SU-DHL-6 (cell line): ENCODE results near the gene PNPLA7.

Experiments
- H2AFZ ChIP-seq: fragments of 200-600 bp; sonication (generic); 2 replicates; pipeline ENCODE4 v1.6.1; 2014; ENCODE audit warnings: low read depth, mild to moderate bottlenecking, moderate library complexity, mixed read lengths, antibody characterized with exemption, low read length; ENCODE audit not compliant: severe bottlenecking
- H3F3A ChIP-seq: fragments of 200-600 bp; shearing (Covaris generic); 2 replicates; pipeline ENCODE4 v1.6.0; 2016; ENCODE audit warnings: antibody characterized with exemption, mild to moderate bottlenecking; ENCODE audit not compliant: insufficient read depth
- H3K27ac ChIP-seq: fragments of 200-600 bp; sonication (generic); 2 replicates; pipeline ENCODE4 v1.5.1; 2016; ENCODE audit warnings: low read depth, mild to moderate bottlenecking, low read length, moderate library complexity, mixed read lengths
- H3K27me3 ChIP-seq: fragments of 200-600 bp; sonication (generic), shearing (Covaris generic); 2 replicates; pipeline ENCODE4 v1.6.0; 2014; ENCODE audit warnings: mild to moderate bottlenecking, low read length
- H3K36me3 ChIP-seq: fragments of 200-600 bp; sonication (generic); 2 replicates; pipeline ENCODE4 v1.6.1; 2014; ENCODE audit warnings: mild to moderate bottlenecking, low read length, mixed read lengths
- H3K4me2 ChIP-seq: fragments of 300-600, 200-600 bp; shearing (Covaris generic), sonication (generic); 2 replicates; pipeline ENCODE4 v1.6.0; 2014; ENCODE audit warnings: low read length, low read depth, mild to moderate bottlenecking; ENCODE audit not compliant: poor library complexity, severe bottlenecking
- H3K4me3 ChIP-seq: fragments of 200-600 bp; sonication (generic); 2 replicates; pipeline ENCODE4 v1.5.1; 2014; ENCODE audit warnings: antibody characterized with exemption, low read length, mild to moderate bottlenecking, mixed read lengths; ENCODE audit not compliant: insufficient read depth, poor library complexity, severe bottlenecking
- H3K79me2 ChIP-seq: fragments of 200-600 bp; sonication (generic); 2 replicates; pipeline ENCODE4 v1.6.1; 2014; ENCODE audit warnings: mild to moderate bottlenecking, low read length, moderate library complexity; ENCODE audit not compliant: insufficient read depth
- H3K9ac ChIP-seq: fragments of 200-600 bp; sonication (generic); 2 replicates; pipeline ENCODE4 v1.7.0; 2014; ENCODE audit warnings: mild to moderate bottlenecking, low read length
- H3K9me2 ChIP-seq: fragments of 200-600 bp; sonication (generic); replicated peaks from 2 replicates; pipeline ENCODE4 v1.6.1; 2014; ENCODE audit warnings: low read length; ENCODE audit not compliant: insufficient read depth
- H3K9me3 ChIP-seq: fragments of 200-600 bp; sonication (generic); 2 replicates; pipeline ENCODE4 v1.6.1; 2014; ENCODE audit warnings: low read length, mixed read lengths; ENCODE audit not compliant: insufficient read depth
- H4K20me1 ChIP-seq: fragments of 200-600 bp; sonication (generic); 2 replicates; pipeline ENCODE4 v1.6.1; 2014; ENCODE audit warnings: low read depth, mild to moderate bottlenecking, antibody characterized with exemption, low read length, moderate library complexity, mixed read lengths
- EZH2phosphoT487 ChIP-seq: fragments of 200-600 bp; sonication (generic), shearing (Covaris generic); conservative IDR thresholded peaks from 2 replicates; pipeline ENCODE4 v1.6.1; 2018; ENCODE audit warnings: mild to moderate bottlenecking, antibody characterized with exemption, low read length, moderate library complexity, mixed read lengths
- TF ChIP-seq, protein P1 (sequence below): fragments of 200-600 bp; sonication (generic); IDR thresholded peaks from one replicate; pipeline ENCODE4 v1.5.1; 2017; ENCODE audit warnings: antibody characterized with exemption, mild to moderate bottlenecking, low read length, moderate library complexity; ENCODE audit not compliant: insufficient read depth, poor library complexity, severe bottlenecking

The PNPLA7 gene

DNA sequence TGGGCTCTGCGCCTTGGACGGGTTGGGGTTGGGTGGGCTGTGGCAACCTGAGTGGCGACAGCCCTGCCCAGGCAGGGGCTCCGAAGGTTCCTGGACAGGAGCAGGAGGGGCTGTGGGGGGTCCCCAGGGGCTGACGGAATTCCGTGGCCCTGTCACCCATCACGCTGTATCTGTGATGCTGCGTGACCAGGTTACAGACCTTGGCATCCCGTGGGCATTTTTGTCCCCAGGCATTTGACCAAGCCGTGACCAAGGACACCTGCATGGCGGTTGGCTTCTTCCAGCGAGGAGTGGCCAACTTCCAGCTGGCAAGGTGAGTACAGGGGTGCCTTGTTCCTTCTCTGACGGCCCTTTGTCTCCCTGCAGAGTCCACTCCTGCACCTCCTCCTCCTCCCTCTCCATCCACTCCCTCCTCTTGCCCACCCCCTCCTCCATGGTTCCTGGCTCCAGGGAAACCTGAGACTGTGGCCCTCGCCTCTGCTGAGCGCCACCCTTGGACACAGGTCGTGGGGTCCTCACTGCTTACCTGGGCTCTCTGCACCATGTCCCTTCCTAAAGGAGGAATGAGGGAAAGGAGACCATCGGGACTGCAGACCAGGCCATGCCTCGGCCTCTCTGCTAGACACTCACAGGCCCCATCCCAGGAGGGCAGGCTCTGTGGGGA is 124.1 kb downstream of the PNPLA7 start:
- peak overlapping the region; percentile 94 for H3K27ac ChIP-seq
- H3K4me2 ChIP-seq = peak overlapping the region; percentile 53

DNA sequence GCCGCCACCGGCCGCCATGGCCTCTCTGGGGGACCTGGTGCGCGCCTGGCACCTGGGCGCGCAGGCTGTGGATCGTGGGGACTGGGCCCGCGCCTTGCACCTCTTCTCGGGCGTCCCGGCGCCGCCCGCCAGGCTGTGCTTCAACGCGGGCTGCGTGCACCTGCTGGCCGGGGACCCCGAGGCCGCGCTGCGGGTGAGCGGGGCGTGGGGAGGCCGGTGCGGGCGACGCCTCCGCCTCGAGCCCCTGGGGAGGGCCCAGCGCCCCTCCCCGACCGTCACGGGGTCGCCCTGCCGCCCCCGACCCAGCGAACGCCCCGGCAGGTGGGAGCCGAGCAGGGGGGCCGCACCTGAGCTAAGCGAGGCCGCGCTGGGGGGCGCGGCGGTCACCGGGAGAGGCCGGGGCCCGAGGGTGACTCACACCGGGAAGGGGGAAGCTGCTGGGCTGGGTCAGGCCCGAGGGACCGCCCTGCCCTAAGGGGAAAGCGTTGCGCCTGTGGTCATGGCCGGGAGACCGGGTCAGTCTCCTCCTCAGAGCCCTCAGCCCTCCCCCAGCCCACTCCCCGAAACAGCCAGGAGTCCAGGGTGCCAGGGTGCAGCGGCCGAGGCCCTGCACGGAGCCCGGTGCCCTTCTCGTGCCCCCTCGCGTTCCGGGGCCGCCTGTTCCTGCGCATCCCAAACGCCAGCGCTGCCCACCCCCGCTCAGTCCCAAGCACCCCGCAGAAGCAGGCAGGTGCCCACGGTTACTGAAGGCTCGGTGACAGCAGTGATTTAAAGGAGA is 126.5 kb downstream of the PNPLA7 start:
- H4K20me1 ChIP-seq = 0 out of 2 replicates have a peak, but pooled peaks cover under 1% of the 10 kb centered on the region
- peaks cover 44% of the 10 kb centered on the region for H3F3A ChIP-seq
- H3K4me3 ChIP-seq = peak overlapping the region; percentile 51
- H2AFZ ChIP-seq = no peak overlapping the region
- H3K27me3 ChIP-seq = no peaks in the 10 kb centered on the region
- no peaks in the 10 kb centered on the region for H3K9me2 ChIP-seq
- H3K9me3 ChIP-seq = no peaks in the 10 kb centered on the region
- no peaks in the 10 kb centered on the region for H3K36me3 ChIP-seq
- H3K9ac ChIP-seq = peak overlapping the region; percentile 62
- H3K4me2 ChIP-seq = peak overlapping the region; percentile 53
- TF ChIP-seq, protein P1, sequence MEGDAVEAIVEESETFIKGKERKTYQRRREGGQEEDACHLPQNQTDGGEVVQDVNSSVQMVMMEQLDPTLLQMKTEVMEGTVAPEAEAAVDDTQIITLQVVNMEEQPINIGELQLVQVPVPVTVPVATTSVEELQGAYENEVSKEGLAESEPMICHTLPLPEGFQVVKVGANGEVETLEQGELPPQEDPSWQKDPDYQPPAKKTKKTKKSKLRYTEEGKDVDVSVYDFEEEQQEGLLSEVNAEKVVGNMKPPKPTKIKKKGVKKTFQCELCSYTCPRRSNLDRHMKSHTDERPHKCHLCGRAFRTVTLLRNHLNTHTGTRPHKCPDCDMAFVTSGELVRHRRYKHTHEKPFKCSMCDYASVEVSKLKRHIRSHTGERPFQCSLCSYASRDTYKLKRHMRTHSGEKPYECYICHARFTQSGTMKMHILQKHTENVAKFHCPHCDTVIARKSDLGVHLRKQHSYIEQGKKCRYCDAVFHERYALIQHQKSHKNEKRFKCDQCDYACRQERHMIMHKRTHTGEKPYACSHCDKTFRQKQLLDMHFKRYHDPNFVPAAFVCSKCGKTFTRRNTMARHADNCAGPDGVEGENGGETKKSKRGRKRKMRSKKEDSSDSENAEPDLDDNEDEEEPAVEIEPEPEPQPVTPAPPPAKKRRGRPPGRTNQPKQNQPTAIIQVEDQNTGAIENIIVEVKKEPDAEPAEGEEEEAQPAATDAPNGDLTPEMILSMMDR = no peak
- TF ChIP-seq EZH2phosphoT487 = no peak
- H3K79me2 ChIP-seq = 0 out of 2 replicates have a peak, but pooled peaks cover 8% of the 10 kb centered on the region
- H3K27ac ChIP-seq = peak overlapping the region; percentile 94

More for the DNA sequence above, 124.1 kb downstream of the PNPLA7 start:
- no peak overlapping the region for H2AFZ ChIP-seq
- H3K9me2 ChIP-seq = no peaks in the 10 kb centered on the region
- TF ChIP-seq EZH2phosphoT487 = no peak
- TF ChIP-seq, protein P1 = no peak
- peak overlapping the region; percentile 10; the same call in 1 of the 2 replicates for H3K9ac ChIP-seq
- H3K79me2 ChIP-seq = 0 out of 2 replicates have a peak, but pooled peaks cover 8% of the 10 kb centered on the region
- no peaks in the 10 kb centered on the region for H3K36me3 ChIP-seq
- no peaks in the 10 kb centered on the region for H3K9me3 ChIP-seq
- no peaks in the 10 kb centered on the region for H3K27me3 ChIP-seq
- H3K4me3 ChIP-seq = no peak overlapping the region
- no peaks in the 10 kb centered on the region for H4K20me1 ChIP-seq
- H3F3A ChIP-seq = peaks cover 48% of the 10 kb centered on the region

DNA sequence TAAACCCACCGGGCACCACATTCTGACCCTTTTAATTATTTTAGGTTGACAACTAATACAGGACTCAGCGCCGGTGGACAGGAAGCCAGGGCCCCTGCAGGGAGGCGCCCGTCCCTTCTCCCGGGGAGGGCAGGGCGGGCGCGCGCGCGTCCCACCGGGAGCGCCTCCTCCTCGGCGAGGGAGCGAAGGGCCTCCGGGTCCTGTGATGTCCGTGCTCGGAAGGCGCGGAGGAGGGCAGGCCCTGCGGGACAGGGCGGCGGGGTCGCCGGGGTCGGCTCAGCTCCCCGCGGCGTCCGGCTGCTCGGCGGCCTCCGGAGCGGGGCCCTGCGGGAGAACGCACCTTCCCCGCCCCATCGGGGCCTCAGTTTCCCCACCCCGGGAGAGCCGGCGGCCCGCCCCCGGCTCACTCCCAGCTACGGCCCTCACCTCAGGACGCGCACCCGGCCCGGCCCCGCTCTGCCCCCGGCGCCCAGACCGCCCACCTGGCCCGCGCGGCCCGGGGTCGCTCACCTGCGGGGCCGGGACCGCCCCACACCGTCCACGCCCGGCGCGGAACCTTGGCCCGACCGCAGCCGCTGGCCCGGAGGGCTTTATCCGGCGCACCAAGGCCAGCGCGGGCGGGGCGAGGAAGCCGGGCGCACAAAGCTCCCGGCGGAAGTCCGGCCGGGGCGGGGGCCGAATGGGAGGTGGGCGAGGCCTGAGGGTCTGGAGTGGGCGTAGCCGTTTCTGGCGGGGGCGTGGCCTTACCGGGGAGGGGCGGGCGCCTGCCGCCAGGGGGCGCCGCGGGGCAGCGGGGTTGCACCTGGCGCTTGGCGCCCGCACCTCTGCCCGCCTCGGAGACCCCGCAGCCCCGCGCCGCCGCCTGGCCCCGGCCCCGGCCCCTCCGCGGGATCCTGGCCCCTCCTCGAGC is 127.3 kb downstream of the PNPLA7 start, which contains the start of the genes EXD3 and NOXA1:
TSS of gene EXD3 (minus strand) at position 559 of the 910 bp plus-strand sequence. CDS start 27,805 bp downstream, outside the sequence.
TSS of gene NOXA1 (plus strand) at position 790 of the 910 bp plus-strand sequence. CDS start 137 bp downstream, outside the sequence.
- H3K27me3 ChIP-seq = no peaks in the 10 kb centered on the region
- H3K4me3 ChIP-seq = peak within 1 kb of the TSS; percentile 86
- H3K9me2 ChIP-seq = no peaks in the 10 kb centered on the region
- H3F3A ChIP-seq = peaks cover 39% of the 10 kb centered on the region
- H3K36me3 ChIP-seq = no peaks in the 10 kb centered on the region
- peak within 1 kb of the TSS; percentile 77 for H2AFZ ChIP-seq
- H3K9me3 ChIP-seq = no peaks in the 10 kb centered on the region
- peak within 1 kb of the TSS; percentile 94 for H3K27ac ChIP-seq
- H3K79me2 ChIP-seq = 0 out of 2 replicates have a peak, but pooled peaks cover 8% of the 10 kb centered on the region
- H4K20me1 ChIP-seq = peaks cover 4% of the 10 kb centered on the region; the same call in 1 of the 2 replicates
- H3K9ac ChIP-seq = peak within 1 kb of the TSS; percentile 81
- H3K4me2 ChIP-seq = peak within 1 kb of the TSS; percentile 97
- TF ChIP-seq, protein P1 = peak; percentile 36
- no peak for TF ChIP-seq EZH2phosphoT487
